ENCODE results near the gene ZFYVE9. TPM values are rescaled to one million over a fixed set of nuclear protein-coding genes. Genes with fewer than 3 reads are reported as not detected.

Gene ZFYVE9
- total and polyA plus RNA-seq, 12 donors, result 3.4 to 28.9 (median 22.2) TPM

DNA sequence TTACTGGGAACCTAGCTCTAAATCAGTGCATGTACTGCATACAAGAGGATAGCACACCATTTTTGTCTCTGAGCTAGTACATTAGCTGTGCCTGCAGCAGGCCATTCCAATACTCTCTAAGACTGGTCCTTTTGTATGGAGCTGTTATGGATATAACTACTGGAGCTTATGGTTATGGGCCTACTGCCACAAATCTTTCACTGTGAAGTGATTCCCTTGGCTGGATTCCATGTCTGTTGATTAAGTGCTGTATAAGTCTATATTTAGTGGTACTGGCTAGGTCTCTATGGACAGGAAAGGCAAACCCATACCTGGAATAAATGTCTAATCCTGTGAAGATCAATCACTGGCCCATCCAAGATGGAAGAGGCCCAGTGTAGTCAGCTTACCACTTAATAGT is 12.0 kb downstream of the ZFYVE9 start:
- DNase-seq, result no peak
- Histone ChIP-seq H3K36me3 (replicated peaks in 1 of 2) (no peaks in the 10 kb centered on the region), H3K9me3 (replicated peaks in 1 of 3) (no peaks in the 10 kb centered on the region), H3K27ac (no peak overlapping the region), H3K4me3 (no peak overlapping the region), H3K27me3 (no peaks in the 10 kb centered on the region), H3K4me1 (replicated peaks in 1 of 2) (peaks cover 0 to 31% of the 10 kb centered on the region in 2 donors)
- TF ChIP-seq, protein P1, sequence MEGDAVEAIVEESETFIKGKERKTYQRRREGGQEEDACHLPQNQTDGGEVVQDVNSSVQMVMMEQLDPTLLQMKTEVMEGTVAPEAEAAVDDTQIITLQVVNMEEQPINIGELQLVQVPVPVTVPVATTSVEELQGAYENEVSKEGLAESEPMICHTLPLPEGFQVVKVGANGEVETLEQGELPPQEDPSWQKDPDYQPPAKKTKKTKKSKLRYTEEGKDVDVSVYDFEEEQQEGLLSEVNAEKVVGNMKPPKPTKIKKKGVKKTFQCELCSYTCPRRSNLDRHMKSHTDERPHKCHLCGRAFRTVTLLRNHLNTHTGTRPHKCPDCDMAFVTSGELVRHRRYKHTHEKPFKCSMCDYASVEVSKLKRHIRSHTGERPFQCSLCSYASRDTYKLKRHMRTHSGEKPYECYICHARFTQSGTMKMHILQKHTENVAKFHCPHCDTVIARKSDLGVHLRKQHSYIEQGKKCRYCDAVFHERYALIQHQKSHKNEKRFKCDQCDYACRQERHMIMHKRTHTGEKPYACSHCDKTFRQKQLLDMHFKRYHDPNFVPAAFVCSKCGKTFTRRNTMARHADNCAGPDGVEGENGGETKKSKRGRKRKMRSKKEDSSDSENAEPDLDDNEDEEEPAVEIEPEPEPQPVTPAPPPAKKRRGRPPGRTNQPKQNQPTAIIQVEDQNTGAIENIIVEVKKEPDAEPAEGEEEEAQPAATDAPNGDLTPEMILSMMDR (IDR thresholded peaks at IDR 0.05), result no peak
- no peak for TF ChIP-seq POLR2A (IDR thresholded peaks at IDR 0.05)
- intact Hi-C loops (cut with DNase I), result no loop called here

DNA sequence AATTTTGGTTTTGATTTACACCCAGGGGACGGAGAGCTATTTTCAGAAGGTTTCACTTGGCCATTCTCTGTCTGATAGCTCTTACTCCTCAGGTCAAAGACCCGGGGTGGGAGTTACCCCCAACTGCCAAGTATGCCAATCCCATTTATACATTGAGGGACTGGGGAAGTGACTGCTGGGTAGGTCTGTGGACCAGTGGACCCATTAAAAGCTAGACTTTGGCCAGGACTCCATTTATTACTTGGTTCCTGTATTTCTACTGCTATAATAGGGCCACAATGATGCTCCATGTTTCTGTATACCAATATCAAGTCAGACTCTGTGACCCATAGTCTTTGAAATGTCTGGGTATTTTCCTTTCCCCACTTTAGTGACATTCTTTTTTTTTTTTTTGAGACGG is 14.6 kb downstream of the ZFYVE9 start:
- H3K27me3 ChIP-seq, result no peaks in the 10 kb centered on the region
- peaks cover 0 to 31% of the 10 kb centered on the region in 2 donors for H3K4me1 ChIP-seq (replicated peaks in 1 of 2)
- no peak overlapping the region for H3K27ac ChIP-seq
- WGBS, 4 donors, result 61 to 70% (median 64%) methylated on average over 3 of the region's 3 CpGs
- H3K9me3 ChIP-seq (replicated peaks in 1 of 3), result no peaks in the 10 kb centered on the region
- intact Hi-C loops (cut with DNase I), result no loop called here
- H3K4me3 ChIP-seq, result no peak overlapping the region
- DNase-seq, result no peak
- TF ChIP-seq, protein P1 (IDR thresholded peaks at IDR 0.05), result no peak
- no peak for TF ChIP-seq POLR2A (IDR thresholded peaks at IDR 0.05)
- H3K36me3 ChIP-seq (replicated peaks in 1 of 2), result no peaks in the 10 kb centered on the region

DNA sequence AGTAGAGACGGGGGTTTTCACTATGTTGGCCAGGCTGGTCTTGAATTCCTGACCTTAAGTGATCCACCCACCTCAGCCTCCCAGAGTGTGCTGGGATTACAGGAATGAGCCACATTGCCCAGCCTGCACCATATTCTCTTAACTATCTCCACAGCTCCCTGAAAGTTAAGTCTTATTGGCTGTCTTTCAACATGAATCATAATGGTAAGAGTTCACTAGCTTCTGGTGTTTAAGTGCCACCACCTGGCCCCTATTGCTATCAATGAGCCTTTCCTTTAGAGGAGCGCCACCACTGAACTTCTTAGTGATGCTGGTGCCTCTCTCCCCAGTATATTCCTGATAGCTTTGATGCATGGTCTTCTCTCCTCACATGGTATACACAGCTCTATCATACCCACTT is 15.7 kb downstream of the ZFYVE9 start:
- WGBS, 4 donors, result 97 to 100% (median 99%) methylated on average over 2 of the region's 2 CpGs
- Histone ChIP-seq H3K27ac (no peak overlapping the region), H3K4me1 (replicated peaks in 1 of 2) (peaks cover 0 to 31% of the 10 kb centered on the region in 2 donors)

DNA sequence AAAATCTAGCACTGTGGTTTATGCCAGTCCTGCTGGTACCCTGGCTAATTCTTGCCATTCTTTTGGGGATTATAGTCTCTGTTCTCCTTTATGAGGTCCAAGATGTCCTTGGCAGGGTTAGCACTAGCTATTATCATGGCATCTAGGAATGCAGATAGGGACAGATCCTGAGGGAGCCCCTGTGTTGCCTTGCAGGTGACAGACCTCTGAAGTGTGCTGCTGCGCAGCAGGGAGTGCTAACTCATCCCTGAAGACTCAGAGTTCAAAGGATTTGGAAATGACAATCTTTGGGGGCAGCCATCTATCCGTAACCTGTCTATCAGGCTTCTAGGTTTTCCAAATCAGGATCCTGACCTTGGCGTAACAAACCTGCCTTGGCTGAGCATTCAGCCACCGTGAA is 16.3 kb downstream of the ZFYVE9 start:
- intact Hi-C loops (cut with DNase I), result no loop called here
- WGBS, 4 donors, result 85 to 93% (median 90%) methylated on average over 3 to 4 of the region's 4 CpGs
- no peaks in the 10 kb centered on the region for H3K36me3 ChIP-seq (replicated peaks in 1 of 2)
- TF ChIP-seq, protein P1 (IDR thresholded peaks at IDR 0.05), result no peak
- TF ChIP-seq POLR2A (IDR thresholded peaks at IDR 0.05), result no peak
- no peaks in the 10 kb centered on the region for H3K9me3 ChIP-seq (replicated peaks in 1 of 3)
- H3K4me3 ChIP-seq, result no peak overlapping the region
- H3K4me1 ChIP-seq (replicated peaks in 1 of 2), result peaks cover 0 to 26% of the 10 kb centered on the region in 2 donors
- DNase-seq, result no peak
- no peak overlapping the region for H3K27ac ChIP-seq
- H3K27me3 ChIP-seq, result no peaks in the 10 kb centered on the region

More for the DNA sequence above, 15.7 kb downstream of the ZFYVE9 start:
- intact Hi-C loops (cut with DNase I), result no loop called here
- no peaks in the 10 kb centered on the region for H3K36me3 ChIP-seq (replicated peaks in 1 of 2)
- TF ChIP-seq POLR2A (IDR thresholded peaks at IDR 0.05), result no peak
- TF ChIP-seq, protein P1 (IDR thresholded peaks at IDR 0.05), result no peak
- no peak for DNase-seq
- H3K4me3 ChIP-seq, result no peak overlapping the region
- no peaks in the 10 kb centered on the region for H3K27me3 ChIP-seq
- no peaks in the 10 kb centered on the region for H3K9me3 ChIP-seq (replicated peaks in 1 of 3)

Data from adrenal gland (tissue), 12 donors.